NCI-H1092 treated with DMSO at 0.1 percent for 48 hours (cell line): ENCODE measurements around the gene DLG2.

Experiments
- DNase-seq: peaks from one replicate; lab custom pipeline; 2025; lab: John Stamatoyannopoulos, UW

The DLG2 gene

DNA sequence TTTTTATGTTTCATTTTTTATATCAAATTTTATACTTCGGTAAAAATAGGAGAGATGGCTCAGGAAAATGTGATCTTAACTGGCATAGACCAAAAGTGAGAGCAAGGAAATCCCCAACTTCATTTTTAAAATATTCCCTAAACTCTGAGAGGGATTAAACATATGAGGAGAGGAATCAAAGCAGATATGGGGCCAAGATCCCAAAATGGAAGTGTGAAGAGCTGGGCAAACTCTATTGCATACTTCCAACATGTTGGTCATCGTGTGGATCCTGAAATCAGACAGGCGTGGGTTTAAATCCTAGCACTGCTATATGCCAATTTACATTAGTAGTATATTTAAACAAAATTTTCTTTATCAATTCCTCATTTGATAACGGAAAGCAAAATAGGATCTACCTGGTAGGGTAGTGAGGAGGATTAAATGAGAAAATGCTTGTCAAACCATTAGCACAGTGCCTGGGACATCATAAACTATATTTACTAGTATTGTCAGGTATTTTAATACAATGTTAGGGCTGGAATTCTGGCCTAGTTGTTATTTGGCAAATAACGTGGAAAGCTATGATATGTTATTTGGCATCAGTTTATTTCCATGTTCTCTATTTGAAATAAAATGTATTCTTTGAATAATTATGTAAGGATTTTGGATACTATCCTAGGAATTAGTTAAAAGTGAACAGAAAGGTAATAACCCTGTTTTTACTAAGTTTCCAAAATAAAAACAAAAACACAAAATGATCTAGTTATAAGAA, 1948.1 kb downstream of the DLG2 start:
- DNase-seq, result no peak

DNA sequence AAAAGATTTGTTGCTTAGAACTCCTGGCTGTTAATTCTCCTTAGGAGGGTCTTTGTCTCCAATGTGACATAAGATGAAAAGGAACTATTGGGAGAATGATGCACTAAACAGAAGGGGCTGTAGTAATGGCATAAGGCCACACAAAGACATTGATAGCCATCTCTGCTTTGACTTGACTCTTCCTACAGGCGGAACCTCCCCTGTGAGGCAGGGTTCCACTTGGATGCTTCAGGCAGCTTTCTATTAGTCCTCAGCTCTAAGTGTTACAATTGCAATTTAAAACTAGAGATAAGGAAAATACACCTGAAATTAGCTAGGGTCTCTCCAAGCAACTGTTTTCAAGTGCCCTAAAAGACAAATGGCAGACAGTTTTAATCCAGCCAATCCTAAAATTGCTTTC, 1949.4 kb downstream of the DLG2 start:
- no peak for DNase-seq

DNA sequence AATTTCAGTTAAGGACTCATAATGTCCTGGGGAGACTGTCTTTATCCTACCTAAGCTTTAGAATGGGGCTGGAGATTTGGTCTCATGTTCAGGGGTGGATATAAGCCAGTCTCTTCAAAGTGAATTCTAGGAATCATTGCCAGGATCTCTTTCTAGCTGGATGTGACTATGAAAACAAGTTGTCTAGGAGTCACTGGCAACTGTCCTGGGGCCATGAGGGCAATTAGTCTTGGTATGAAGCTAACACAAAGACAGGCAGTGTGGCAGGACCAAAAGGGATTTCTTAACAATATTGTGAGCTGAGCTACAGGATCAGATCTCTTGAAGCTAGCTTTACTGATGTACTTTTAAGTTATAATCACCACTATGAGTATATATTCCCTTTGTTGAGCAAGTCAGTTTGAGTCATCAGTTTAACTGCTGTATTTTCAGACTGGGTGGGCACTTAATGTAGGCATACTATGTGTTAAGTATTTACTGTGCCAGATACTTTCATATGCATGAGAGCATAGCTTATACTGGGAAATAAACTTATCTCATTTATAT, 1951.0 kb downstream of the DLG2 start:
- no peak for DNase-seq

DNA sequence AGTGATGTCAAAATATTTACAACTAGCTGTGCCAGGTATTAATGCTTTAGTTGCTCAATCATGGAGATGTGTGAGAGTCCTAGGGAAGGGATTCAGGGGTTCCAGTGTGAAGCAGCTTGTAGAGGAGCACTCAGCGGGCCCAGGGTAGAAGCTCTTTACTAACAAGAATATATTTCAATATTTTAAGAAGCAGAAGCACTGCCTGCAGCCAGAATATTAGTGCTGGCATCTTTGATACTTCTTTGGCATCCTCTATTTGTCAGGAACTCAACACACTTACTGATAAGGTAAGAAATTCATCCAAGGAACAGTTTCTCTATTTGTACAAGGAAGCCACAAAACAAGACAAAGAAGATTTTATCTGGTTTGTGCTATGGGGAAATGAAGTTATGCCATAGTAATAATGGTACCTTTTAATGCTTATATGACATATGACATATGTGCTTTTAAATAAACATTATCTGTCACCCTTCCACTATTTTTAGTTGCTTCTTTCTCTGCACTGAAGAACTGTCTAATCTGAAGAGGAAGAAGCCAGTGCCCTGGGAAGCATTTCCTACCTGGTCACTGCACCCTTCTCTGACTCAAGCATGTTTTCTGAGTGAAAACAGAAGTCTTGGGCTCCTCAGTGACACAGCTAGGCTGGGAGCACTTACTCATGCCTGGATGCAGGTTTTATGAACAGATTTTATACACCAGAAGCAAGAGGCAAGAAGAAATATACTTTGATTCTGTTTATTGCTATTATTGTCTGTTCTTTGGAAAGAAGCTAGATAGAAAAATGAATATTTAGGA, 1952.8 kb downstream of the DLG2 start:
- no peak for DNase-seq

DNA sequence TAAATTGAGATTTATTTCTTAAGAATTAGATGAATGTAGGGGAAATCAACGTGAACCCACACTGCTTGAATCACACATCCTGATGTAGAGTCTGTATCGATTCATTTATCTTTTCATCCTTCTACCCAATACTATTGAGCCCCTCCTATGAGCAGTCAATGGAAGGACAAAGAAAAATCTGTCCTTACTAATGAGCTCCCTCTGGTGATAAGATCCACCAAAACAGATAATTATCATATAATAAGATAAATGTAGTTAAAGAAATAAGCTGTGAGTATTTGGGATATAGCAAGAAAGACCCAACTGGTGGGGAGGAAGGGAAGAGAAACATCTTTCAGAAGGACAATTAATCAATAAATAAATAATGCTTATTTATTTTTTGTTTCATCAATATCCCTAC, 1955.9 kb downstream of the DLG2 start:
- DNase-seq, result peak; percentile 4

DNA sequence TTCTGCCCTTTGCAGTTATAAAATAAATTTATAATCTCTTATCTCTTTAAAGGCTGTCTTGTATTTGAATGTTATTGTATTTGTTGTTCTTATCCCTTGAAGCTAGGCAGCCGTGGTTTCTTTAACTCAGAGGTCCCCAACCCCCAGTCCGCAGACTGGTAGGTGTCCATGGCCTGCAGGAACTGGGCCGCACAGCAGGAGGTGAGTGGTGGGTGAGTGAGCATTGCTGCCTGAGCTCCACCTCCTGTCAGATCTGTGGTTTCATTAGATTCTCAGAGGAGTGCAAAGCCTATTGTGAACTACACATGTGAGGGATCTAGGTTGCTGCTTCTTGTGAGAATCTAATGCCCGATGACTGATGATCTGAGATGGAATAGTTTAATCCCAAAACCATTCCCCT, 1961.0 kb downstream of the DLG2 start:
- DNase-seq, result no peak

DNA sequence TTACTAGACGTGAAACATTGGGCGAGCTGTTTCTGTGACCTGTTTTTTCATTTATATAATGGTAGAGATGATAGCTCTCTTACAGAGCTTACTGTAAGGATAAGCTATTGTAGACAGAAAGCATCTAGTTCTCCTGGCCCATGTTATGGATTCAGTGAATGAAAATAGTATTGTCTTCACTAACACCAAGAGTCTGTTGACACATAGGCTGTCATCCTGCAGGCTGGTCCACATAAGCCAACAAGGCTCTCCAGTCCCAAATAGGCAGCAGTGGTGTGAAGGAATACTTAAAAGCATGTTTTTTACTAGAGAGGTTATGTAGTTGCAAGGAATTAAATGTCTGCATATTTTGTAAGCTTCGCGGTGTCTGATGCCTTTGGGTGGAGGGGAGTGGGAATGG, 1963.2 kb downstream of the DLG2 start:
- DNase-seq, result no peak

DNA sequence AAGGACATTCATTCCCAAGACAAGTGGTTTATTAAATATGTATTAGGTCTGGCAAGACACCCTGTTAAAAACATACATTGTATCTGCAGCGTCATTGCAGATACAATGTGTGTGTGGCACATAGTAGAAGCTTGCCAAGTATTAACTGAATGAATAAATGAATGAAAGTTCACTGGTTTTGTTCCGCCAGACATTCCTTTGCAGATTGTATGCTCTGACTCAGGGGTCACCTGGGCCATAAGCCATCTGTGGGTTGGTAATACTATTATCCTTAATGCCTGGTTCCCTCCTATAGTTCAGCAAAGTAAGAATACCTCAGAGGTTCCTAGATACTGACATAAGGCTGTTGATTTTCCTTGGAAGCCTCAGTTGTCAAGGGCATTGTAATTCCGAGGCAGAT, 1963.7 kb downstream of the DLG2 start:
- no peak for DNase-seq

DNA sequence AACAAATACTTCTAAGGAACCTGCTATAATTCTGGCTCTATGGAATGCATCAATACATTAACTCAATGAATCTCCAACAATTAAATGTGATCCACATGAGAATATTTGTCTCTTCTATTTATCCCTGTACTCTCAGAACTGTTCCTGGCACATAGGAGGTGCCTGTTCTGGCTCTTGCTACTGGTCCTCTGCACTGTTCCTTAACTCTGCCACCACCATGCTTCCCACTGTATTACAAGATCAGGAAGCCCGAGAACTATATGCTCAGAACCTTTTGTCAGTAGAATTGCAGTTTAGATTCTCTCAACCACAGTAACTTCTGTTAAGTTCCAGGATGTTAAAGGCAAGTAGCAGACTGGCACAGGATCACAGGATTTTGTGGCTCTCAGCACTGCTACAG, 1964.7 kb downstream of the DLG2 start:
- no peak for DNase-seq

DNA sequence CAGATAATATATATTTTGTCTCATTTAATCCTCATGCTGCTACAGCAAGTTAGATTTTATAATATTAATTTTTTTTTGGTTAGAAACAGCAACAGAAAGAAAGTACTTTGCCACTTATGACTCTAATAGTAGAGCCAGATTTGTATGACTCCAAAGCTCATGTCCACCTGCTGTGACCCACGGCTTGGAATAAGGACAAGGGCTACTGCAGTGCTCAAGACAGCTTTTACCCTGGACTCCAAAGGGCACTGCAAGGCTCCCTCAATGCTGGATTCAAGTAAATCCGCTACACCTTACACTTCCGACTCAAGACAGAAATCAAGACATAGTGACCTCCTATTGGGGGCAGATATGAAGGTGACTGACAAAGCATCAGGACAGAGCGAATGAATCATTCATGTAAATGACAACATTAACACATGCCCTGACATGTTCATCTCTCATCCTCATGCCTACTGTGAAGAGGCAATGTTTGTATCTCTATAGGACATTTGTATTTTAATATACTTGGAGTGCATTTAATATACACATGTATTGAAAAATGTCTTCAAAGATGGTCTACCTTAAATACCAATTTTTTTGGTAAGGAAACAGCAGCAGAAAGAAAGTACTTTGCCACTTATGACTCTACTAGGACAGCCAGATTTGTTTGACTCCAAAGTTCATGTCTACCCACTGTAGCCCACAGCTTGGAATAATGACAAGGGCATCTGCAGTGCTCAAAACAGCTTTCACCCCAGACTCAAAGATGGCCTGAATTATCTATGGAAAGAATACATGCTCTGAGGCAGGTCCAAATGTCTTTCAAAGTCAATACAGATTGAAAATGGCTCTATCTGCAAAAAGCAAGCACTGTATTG, 1965.4 kb downstream of the DLG2 start:
- no peak for DNase-seq

DNA sequence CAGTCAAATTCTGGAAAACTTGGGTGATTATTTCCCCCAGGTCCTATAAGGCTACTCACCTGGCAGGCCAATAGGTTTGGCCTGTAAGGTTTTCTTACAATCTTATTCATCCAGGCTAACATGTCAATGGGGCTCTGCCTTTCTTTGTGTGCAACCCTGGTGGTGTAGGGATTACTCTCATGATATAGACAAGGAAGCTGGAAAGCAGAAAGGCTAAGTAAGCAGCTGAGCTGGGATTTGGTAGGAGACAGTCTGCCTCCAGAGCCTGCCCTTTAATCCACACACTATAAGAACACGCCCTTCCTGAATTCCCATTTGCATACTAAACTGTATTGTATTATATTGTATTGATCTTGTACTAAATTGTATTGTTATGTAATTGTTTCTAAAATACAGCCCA, 1967.7 kb downstream of the DLG2 start:
- no peak for DNase-seq

DNA sequence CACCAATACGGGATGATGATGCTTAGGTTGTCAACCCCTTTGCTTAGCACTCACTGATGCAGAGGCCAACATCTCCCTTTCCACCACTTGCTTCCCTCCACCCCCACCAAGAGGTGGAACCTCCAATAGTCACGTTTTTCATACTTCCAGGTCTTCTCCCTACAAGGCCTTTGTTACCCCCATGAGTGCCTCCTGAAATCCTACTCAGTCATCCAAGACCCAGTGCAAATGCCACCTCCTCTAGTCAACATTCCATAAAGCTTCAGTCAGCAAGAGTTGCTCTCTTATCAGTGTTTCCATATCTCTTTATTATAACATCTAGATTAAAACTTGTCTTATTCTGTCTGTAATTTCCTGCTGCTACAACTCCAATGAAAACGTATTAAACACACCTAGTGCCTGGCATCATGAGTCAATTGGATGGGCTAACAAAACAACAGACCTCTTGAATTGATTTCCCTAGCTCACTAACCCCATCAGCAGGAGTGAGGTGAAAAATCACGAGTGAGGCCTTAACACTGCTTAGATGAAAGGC, 1970.3 kb downstream of the DLG2 start:
- no peak for DNase-seq

DNA sequence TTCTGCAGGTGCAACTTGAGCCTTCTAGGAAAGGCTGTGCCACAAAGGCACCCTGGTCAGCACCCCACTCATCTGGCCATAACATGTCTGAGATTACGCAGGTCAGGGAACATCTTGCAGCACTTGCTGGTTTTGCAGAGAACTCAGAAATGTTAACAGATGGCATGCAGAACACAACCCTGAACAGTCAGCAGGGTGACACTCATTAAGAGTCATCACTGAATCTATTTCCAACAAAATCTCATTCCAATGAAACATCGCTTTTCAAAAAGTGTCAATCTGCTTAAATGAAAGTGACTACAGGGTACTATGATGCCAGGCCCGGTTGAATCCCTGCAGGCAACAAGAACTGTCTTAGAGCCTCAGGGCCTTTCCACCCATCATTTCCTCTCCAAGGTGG, 1971.2 kb downstream of the DLG2 start:
- no peak for DNase-seq

DNA sequence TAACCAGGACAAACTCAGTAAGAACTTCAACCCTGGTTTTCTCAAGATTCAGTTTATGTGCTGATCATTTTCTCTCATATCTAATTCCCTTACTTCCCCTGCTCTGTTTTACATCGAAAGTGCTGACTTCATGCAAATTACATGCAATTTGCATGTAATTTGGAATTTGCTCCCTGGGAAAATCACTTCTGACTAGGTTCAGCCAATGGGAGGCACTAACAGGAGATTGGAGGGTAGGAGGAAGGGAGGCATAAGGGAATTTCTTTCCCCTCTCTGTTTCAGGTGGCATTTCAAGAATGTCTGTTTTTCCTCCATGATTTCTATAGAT, 1977.7 kb downstream of the DLG2 start:
- no peak for DNase-seq

DNA sequence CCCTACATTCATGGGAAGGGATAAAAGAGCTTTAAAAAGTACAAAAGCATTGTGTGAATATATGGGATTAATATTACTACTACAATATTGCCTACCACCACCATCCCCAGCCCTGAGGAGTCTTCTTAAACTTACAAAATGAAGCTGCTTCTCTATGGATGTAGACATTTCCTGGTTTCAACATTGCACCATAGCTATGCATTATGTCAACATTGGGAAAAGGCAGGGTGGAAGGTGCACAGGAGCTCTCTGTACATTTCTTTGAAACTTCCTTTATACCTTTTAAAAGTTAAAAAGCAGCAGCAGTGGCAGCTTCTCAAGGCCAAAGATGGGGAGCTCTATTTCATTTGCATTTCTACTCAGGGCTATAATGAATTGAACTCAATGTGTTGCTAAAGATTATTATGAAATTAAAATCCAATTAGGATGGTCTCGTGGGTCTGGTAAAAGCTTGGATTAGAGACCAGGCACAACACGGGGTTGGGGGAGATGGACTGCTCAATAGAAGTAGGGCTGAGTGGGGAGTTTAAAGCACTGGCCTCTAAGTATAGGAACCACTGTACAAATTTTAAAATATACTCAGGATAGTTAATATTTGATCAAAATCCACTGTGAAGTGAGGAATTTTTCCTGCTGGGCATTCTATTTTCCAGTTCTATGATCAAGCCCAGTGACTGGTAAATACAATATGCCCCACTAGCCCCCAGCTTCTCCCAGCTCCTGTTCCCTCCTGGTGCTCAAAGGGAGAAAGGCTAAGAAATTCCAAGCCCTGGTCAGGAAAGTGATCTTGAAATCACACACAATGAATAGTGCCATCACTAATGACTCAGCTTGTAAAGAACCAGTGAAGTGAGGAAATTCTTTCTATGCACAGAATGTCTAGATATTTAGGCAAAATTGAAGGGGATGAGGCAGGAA, 1978.3 kb downstream of the DLG2 start:
- DNase-seq, result no peak

DNA sequence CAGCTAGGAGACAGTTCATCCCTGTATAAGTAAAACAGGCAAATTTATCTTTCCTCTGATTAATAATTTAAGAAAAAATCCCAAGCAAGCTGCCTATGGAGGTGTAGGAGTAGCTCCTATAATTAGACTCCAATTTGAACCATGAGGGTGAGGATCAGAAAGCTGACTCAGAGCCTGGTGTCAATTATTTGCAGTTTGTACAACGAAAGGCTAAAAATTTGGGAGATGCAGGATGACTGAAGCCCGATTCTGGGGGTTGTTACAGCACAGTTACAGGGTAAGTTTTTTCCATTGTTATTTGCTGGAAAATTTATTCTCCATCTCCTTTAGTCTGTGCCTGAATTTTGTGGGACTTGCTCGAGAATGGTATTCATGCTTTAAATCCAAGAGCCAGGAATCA, 1981.6 kb downstream of the DLG2 start:
- DNase-seq, result no peak

DNA sequence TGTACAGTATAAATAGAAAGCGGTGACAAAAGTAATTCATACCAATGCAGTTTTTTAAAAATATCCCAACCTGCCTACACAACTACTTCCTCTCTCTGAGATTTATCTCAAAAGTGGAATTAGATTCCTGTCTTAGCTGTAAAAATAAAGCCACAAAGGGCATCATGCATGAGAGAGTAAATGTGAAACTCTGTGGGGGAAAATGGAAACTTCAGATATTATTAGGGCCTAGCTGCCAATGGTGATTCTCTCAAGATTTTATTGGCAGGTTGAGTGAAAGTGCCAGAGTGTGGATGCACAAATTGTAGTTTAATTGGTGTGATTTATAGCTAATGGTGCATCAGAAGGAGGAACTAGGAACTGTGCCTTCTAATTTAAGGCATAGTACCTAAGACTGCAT, 1984.0 kb downstream of the DLG2 start:
- no peak for DNase-seq

DNA sequence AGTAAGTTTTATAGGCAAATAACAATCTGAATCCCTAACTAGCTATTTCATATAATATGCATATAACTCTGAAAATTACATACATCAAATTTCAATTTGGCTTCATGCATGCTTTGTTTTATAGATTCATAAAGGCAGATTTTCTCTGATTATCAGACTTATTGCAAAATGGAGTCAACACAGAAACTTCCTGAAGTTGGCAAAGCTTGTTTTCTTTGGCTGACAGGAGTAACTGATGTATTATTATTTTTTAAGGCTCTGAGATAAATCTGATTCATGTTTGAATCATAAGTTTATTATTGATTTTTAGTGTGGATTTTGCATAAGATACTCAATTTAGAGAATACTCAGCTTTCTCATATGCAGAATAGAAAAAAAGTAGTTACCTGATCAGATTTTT, 1984.6 kb downstream of the DLG2 start:
- DNase-seq, result no peak

DNA sequence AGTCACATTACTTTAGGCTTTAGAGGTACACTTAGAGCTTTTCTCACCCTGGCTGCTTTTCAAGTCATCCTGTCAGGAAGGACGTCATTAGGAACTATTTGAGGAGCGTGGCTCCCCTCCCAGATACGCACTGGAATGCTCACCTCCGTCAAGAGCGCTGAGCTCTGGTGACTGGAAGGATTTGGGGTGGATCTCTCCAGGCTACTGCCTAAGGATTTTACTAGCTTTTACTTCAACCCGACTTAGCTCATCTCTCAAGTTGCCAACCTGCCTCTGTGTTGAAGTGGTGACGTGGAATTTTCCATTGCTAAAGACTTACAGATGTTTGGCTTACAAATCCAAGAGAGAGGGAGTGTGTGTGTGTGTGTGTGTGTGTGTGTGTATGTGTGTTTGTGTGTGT, 1985.6 kb downstream of the DLG2 start:
- no peak for DNase-seq

DNA sequence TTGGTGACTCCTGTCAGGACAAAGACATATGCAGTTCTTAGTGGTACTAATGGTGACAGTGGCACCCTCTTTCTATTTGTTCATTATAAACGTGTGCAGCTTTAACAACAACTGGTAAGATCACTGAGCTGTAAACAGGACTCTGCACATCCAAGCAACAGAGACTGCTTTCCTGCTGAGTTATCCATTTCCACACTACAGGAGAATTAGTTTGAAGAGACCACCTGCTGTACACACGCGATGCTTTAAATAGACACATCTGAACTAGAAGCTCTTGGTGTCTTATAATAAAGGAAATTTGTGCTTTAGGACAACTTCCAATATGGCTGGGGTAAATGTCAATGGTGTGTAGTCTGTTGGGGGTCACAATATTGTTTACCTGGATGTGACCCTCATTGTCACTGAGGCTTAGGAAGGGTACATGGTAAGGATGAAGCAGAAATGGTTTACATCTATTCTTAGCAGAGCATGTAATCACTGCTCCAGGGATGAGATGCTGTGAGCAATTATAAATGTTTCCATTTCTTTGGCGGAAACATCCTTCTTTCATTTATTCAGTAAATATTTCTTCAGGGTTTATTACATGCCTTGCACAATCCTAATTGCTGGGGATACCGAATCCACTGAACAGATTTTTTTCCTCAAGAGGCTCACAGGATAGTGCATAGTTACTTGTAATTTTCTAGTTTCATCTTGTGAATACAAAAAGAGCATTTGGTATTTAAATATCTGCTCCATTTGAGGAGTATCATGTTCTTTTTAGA, 1987.0 kb downstream of the DLG2 start:
- DNase-seq, result peak; percentile 10
